GM18519 (cell line): ENCODE results near the gene PEA15.

Source experiments
- ATAC-seq: cut with Tn5 transposase; IDR thresholded peaks from one replicate; pipeline ENCODE4 v1.9.1; 2021; ENCODE audit warnings: mild to moderate bottlenecking, moderate library complexity; ENCODE audit not compliant: unreplicated experiment, low FRiP score

The PEA15 gene

DNA sequence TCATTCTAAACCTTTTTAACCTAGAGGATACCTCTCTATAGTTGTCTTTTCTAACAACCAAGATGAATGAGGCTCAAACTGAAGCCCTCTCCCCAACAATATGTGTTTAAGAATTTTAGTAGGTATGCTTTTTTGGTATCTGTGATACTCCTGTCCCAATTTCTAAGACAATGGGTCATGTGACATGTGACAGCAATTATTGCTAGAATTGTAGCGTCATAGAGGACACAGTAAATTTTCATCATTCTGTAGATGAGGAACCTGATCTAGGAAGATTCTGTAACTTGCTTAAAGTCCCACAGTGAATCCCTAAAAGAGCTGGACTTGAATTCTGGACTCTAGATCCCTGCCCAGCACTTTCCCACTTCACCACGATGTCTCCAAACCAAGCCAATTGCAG is 26.5 kb upstream of the PEA15 start:
- ATAC-seq = no peak

DNA sequence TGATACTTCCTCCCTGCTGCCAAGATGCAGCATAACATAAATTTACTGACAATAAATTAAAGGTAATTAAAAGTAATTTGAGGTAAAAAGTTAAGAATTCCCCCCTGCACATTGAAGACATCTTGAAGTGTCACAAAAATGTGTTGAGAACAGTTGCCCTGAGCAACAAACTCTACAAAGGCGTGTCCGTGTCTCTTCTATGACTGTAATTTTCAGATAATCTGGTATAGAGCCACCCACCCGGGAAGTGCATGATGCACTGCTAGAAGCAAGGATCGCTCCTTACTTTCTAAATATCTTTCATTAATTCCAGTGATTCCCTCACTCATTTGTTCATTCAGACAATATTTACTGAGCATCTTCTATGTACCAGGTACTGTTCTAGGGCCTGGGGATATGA is 25.8 kb upstream of the PEA15 start:
- no peak for ATAC-seq

DNA sequence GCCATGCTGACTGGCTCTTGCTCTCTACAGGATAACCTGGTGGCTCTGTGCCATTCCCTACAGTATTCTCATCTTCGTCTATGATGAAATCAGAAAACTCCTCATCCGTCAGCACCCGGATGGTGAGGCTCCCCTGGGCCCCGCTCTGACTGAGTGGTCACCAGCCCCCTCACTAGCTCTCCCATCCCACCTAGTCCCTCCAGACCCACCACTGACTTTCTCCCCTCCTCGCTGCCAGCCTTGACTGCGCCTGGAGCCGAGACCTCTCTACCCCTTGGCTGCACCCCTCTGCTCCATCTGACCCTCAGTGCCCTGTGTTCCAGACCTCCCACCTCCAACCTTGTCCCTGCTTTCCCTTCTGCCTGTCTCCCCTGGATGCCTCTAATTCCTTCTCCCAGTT is 18.9 kb upstream of the PEA15 start:
- no peak for ATAC-seq

DNA sequence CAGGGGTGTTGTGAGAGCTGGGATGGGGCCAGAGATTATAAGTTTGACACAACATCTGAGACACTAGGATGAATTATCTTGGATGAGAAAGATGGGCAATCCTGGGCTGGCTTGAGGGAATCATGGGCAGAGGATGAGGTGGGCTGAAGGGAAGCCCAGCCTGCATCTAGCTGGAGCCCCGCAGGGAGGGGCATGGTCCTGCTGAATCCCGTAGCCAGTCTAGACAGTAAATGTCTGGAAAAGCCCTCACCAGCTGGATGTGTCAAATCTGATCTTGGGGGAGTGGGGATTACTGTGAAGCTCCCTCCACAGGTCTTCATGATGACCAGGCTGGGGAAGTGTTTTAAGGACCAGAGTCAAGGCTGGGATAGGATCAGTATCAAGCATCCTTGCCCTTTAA is 18.5 kb upstream of the PEA15 start:
- no peak for ATAC-seq

DNA sequence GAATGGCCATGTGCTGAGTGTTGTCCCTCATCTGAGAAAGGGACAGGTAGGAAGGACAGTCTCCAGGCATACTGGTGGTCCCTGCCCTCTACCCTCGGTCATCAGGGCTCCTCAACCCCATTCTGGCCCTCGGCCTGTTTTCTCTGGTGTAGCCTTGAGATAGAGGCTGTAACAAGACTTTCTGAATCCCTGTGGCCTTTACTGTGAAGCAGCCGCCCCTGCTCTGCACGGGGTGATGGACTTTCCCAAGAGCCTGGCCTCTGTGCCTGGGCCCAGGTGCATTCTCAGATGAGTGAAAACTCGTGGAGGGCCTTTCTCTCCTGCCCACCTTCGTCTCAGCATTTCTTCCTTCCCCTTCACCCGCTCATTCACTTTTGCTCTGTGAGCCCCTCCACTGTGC is 17.8 kb upstream of the PEA15 start:
- no peak for ATAC-seq

DNA sequence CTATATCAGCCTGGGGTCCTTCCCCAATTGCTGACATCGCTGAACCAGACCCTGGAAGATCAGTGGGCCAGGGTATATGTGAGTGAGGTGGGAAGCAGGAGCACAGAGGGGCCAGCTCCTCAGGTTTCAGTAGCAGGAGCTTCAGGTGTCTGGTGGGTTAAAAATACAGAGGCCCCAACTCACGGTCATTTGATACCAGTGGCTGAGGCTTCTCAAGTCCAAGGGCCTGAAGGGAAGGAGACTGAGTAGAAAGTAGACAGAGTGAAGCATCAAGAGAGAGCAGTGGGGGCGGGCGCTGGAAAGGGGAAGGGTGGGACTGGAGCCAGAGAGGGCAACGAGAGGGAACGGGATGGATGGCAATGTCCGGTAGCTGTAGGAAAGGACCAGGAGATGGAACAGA is 16.8 kb upstream of the PEA15 start:
- no peak for ATAC-seq

DNA sequence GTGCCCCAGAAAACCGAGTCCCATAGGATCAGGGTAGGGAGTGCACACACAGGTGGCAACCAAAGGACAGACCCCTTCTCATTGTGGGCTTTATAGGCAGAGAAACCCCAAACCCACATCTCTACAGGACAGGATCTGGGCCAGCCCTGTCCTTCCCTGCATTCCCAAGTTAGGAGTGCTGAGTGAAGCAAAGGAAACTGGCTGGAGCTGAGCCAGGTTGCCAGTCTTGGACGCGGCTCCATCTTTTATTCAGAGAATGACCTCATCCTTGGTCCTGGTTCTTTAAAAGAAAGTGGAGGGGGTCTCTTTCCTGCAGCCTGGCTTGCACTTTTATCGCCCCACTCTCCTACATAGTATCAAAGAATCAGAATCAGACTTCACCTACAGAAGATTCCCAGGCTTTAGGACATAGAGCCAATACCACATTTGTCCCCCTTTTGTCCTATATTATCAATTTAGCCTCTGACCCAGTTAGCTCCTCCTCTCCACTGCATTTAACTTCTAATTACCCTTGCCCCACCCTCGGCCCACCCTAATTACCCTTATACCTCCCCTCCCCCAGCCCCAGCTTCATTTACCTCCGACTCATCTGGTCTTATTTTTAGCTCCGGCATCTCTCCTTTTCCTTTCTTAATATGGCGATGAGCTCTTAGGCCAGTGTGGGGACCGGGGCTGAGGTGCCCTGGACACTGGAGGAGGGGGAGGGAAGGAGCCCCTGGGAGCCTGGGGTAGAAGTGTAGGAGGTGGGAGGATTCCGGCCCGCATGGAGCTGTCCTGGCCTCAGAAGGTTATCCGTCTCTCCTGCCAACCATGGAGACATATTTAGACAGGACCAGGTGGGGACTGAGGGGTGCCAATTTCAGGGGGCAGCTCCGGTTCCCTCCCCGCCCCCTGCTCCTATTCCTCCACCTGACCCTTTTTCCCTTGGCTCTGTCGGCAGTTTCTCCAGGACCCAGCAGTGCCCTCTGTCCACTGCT is 15.2 kb upstream of the PEA15 start, which contains the start of gene CASQ1:
Gene CASQ1 (plus strand): TSS at position 927 of the 977 bp plus-strand sequence. CDS start 177 bp downstream, outside the sequence.
- no peak for ATAC-seq

DNA sequence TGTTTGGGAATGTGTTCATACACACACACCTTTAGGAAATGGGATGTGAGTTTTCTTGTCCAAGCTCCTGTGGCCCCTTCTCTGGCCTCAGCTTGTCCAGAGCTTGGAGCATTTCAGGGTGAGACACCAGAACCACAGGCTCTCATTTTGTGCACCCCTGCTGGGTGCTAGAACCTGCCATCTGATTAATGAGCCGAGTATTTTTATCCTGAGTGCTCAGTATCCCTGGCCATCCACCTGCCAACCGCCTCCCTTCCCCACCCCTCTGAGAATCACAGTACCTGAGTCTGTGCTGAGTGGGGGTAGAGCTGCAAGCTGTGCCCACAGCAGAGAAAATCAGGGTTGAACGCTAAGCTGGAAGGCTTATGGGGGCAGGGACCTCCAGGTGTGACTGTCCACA is 13.4 kb upstream of the PEA15 start:
- no peak for ATAC-seq

DNA sequence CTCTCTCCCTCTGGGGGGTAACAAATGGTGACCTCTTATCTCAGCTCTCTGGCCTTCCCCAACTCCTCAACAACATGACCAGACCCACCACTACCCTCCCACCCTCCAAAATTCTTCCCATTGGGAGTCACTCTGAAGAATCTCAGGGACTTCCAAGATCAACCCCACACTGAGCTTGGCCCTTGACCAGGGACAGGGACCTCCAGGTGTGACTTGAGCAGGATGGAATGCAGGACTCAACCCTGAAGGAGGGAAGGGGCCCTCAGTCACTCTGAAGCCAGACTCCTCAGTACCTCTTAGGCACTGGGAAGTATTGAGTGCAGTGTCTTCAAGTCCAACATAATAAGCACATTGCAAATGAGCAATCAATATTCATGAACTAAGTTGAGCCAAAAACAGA is 12.9 kb upstream of the PEA15 start:
- no peak for ATAC-seq

DNA sequence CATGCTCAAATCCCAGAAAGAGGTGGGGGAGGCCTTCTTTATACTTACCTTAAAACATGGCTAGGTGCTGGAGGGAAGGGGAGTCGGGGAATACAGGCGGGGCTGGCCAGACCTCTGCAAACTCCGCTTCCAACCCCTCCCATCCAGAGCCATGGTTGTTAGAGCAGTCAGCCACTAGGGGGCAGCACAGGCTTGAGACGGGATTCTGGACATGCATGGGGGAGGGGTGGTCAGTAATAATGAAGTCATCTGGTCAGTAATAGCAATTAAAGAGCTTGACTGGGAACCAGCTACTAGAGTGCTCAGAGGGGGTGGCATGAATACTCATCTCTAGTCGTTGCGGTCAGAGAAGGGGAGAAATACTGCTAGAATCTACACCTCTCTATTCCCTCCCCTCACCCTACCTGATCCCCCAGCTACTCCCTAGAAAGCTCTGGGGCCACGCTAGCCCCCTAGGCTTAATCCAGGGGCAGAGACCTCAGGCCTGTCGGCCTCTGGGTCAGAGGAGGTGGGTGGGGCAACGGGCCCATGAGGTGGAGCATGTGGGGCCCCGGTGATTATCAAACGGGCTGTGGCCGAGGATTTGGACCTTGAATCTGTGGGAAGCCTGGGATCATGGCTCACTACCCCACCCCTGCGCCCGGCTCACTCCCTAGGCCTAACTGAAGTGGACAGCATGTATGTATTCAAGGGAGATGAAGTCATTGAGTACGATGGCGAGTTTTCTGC is 11.9 kb upstream of the PEA15 start:
- ATAC-seq = no peak

DNA sequence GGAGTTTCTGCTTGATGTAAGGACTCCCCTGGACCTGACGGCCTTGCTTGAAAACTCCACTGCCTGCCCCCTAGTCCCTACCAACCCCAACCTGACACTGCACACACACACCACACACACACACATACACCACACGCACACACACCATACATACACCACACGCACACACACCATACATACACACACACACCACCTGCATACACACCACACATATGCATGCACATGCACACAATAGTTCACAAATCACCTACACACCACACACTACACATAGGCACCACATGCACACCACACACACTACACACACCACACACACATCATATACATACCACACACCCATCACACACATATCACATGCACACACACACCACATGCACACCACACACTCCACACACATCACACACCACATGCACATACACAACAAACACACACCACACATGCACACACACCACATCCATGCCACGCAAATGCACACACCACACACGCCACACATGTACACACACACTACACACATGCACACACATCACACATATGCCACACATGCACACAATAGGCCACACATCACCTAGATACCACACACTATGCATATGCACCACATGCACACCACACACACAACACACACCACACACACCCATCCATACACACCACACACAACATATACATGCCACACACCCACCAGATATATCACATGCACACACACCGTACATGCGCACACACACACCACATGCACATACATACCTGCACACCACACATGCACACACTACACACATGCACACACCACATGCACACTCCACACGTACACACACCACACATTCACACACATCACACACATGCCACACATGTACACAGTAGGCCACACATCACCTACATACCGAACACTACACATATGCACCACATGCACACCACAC is 11.1 kb upstream of the PEA15 start:
- no peak for ATAC-seq

DNA sequence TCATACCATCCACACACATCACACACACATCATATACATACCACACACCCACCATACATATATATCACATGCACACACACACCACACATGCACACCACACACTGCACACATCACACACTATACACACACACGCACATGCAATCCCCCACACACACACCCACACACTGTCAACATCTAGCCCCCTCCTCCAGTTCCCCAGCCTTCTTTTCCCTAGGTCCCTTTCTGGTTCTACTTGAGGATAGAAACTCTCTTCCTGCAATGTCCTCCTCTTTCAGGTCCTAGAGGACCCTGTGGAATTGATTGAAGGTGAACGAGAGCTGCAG is 10.5 kb upstream of the PEA15 start:
- no peak for ATAC-seq

DNA sequence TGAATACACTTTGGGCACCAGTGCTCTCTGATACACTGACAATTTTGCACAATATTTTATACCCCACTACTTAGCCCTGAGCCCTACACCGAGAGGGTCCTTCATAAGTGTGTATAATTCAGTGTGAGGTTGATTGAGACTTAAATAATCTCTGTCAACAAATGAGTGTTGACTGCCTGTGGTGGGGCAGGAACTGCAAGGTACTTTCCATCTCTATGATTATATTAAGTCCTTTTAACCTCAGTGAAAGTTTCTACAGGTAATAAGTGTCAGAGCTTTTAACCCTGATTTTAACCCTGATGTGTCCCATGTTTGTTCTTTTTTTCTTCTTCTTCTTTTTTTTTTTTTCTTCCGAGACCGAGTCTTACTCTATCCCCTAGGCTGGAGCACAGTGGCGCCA is 9.0 kb upstream of the PEA15 start:
- no peak for ATAC-seq

DNA sequence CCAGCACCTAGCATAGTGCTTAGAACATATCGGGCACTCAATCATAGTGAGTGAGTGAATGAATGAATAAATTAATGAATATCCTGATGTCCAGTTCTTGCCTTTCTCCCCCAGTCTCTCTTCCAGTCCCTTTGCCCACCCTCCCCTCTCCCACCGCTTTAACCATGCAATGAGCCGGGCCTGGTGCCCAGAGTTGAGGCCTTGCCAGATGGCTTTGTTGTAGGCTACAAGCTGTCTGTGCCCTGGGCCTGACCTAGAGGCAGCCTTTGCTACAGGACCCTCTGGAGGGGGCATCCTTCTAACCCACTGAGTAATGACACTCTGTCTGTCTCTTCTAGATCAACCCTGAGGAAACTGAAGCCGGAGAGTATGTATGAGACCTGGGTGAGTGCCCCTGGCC is 8.0 kb upstream of the PEA15 start:
- ATAC-seq = no peak

DNA sequence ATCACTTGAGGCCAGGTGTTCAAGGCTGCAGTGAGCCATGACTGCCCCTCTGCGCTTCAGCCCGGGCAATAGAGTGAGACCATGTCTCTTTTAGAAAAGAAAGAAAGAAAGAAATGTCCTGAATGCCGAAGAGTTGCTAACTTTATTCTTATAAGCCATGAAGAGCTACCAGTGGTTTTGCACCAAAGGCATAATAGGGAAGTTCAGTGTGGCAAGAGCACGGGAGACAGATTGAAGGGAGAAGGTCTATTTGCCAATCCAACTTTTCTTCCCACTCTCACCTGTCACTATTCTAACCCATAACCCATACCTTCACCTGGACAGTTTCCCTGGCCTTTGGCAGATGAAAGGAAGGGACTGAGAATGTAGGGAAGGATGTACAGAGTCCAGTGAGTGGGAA is 4.4 kb upstream of the PEA15 start:
- ATAC-seq = no peak

DNA sequence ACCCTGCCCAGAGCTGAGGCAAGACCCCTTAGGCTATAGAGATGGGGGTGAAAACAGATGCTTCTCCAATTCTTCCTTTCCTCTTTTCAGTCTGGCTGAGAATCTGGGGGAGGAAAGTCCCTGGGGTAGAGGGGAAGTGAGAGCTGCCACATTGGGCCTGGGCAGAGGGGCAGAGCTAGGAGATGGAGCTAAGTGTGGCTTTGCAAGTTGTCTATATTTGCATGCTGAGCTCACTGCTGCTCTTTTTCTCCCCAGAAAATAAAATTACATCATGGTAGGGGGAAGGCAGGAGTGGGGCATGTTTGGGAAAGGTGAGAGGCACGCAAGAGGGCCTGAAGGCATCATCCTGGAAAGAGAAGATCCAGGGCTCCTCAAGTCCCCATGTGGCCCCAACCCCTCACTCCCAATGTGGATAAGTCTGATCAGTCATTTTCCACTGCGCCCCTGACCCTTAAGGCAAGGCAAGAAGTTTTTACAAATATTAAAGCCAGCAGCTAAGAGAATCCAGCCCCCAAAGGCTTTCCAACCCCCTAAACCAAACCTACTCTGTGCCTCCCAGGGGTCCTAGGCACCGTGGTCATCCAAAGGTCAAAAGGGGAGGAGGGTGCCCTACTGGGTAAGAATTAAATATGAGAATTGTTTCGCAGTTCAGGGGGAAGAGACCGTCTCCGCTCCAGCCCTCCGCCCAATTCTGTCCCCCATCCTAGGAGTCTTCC is 500 bp upstream of the PEA15 start:
- no peak for ATAC-seq

DNA sequence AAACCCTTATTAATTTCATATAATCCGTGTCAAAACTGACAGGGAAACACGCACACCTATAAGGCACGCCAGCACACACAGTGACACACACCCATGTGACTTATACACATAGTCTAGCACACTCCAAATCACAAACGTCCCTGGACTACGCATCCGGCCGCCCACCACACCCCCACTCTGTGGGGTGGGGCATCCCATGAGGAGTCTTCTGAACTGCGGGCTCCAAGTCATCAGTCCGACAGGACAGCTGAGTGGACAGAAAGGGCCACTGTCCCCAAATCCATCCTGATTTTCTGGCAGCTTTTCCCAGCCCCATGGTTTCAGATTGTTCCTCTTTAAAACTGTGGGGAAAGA is 829 bp downstream of the PEA15 start:
- peak; percentile 46 for ATAC-seq

DNA sequence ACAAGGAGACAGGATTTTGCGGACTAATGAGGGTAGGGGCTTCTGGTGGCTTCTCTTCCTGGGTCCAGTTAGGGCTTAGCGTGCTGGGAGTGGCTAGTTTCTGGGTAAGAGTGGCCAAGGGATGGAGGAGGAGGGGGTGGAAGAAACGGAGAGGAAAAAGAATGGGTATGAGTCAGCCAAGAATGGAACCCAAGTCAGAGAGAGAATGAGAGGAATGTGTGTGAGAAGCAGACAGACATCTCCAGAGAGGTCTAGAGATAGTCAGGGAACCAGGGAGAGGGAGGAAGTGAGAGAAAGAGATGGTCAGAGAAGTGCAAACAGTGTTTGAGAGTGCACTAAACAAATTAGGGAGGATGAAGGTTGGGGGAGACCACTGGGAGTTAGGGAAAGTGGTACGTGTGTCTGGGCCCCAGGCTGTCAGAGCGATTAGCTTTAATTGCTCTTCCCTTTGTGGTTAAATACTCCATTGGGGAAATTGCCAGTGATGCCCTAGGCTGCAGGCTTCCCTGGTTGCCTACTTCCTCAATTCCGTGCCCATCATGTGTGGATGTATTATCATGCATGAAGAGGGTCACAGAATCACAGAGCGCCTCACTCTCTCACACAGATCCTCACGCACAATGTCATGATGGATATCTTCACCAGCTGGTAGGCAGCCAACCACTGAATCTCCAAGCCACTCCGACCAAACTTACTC is 1.4 kb downstream of the PEA15 start:
- no peak for ATAC-seq

DNA sequence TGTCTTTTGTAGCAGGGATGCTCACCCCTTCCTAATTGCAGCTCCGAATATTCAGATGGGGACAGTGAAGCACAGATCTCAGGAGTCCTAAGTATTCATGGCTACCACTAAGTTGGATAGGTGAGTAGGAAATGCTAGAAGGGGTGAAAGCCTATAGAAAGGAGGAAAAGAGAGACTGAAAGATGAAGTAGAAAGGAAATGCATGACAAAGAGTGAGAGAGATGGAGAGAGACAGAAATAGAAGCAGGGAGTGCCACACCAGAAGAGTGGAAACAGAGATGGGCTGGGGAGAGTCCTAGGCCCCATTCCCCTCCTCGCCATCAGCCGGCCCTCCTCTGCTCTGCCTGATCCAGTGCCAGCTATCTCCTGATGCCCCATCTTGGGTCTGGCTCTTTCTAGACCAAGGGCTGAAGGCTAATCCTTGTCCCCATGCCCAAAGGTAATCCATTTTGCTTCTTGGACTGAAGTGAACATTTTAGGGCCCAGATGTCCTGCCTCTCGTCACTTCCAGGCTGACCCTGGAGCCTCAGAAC is 2.0 kb downstream of the PEA15 start:
- no peak for ATAC-seq
